ENCODE results near the gene COPS7B.
A peak's percentile ranks its signal among the peaks of the same experiment; 100 is the strongest.
"Not testable (repeated sequence)": the region's sequence is repeated elsewhere in the genome, so short reads cannot be mapped to it uniquely, and the experiment has no call there.

COPS7B gene

GRCh38 chr2:231786177-231786916, at the start of gene COPS7B:
Gene COPS7B, plus strand, starts transcription at chr2:231786445. Its CDS starts 2,126 bp downstream, at chr2:231788571.
- peak; percentile 92 for DNase-seq
- in situ Hi-C loops (cut with MboI; ENCODE audit: low pct_unique_long_range_greater_than_20kb, low sequenced_read_pairs), result no loop called here

GRCh38 chr2:231737761-231738160, 48.5 kb upstream of the COPS7B start:
- DNase-seq, result no peak
- in situ Hi-C loops (cut with MboI; ENCODE audit: low pct_unique_long_range_greater_than_20kb, low sequenced_read_pairs), result no loop called here

DNA sequence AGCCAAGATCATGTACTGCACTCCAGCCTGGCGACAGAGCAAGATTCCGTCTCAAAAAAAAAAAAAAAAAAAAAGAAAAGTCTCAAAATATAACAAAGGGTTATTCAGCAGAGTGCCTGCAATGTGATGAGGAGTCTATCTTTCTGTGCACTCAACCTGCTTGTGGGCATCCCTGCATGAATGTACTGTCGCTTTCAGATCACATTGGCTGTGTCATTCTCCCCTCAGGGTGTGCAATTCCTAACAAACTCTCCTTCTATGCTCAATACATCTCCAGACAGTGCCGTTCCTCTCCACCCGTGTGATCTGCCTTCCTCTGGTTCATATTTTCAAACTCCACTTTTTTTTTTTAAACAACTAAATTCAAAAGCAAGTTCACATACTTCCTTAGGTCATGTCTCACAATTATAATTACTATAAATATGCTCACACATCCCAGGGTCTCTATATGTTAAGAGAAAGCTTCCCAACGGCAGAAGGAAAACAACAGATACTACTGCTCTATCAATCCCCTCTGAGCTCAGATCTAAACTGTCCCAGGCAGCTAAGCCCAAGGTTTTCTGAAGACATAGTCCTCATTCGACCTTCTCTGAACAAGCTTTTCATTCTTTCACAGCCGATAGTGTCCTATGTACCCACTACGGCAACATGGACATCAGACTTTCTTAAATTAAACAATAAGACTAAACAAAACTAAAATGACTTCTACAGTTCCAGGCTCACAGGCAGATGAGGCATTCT, 42.7 kb upstream of the COPS7B start:
- no peak for DNase-seq
- in situ Hi-C loops (cut with MboI; ENCODE audit: low pct_unique_long_range_greater_than_20kb, low sequenced_read_pairs), result no loop called here

DNA sequence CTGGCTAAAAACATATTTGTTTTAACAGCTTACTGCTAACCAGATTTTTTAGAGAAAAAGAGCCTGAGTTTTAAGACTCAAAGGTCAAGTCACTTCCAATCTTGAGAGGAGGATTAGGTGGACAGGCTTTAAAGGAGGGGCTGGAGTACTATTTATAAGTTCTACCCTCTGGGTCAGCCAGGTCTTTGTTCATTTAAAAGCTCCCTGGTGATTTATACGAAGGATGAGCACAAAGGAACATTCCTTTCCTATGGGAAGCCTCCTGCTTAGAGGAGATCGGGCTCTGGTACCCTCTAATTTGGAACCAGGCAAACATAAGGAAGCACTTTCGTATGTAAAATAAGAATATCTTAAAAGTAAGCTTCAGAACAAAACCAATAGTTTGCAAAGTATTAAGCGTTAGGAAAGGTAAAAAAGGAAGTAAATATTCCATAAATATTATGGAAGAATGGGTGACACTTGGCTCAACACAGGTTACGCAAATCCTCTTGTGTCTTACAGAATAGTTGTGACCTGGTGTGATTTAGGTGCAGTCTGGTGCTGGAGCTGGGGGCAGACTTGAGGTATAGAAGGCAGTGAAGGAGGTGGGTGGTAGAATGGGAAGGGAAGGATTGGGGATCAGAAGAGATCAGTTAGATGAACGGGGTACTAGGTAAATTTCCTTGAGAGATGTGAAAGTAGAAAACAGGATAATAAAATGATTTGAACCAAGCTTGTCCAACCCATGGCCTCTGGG, 40.8 kb upstream of the COPS7B start:
- DNase-seq, result no peak

GRCh38 chr2:231748153-231748896, 37.9 kb upstream of the COPS7B start:
- in situ Hi-C loops (cut with MboI; ENCODE audit: low pct_unique_long_range_greater_than_20kb, low sequenced_read_pairs); DNase-seq: not testable (repeated sequence)

More for the DNA sequence above, 40.8 kb upstream of the COPS7B start:
- in situ Hi-C loops (cut with MboI; ENCODE audit: low pct_unique_long_range_greater_than_20kb, low sequenced_read_pairs), result no loop called here

DNA sequence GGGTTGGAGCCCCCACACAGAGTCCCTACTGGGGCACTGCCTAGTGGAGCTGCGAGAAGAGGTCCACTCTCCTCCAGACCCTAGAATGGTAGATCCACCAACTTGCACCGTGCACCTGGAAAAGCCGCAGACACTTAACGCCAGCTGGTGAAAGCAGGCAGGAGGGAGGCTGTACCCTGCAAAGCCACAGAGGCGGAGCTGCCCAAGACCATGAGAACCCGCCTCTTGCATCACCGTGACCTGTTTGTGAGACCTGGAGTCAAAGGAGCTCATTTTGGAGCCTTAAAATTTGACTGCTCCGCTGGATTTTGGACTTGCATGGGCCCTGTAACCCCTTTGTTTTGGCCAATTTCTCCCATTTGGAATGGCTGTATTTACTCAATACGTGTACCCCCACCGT, 37.2 kb upstream of the COPS7B start:
- DNase-seq; in situ Hi-C loops (cut with MboI; ENCODE audit: low pct_unique_long_range_greater_than_20kb, low sequenced_read_pairs): not testable (repeated sequence)

- DNase-seq, result no peak
- in situ Hi-C loops (cut with MboI; ENCODE audit: low pct_unique_long_range_greater_than_20kb, low sequenced_read_pairs), result no loop called here
Measured at GRCh38 chr2:231751042-231751815, 35.0 kb upstream of the COPS7B start.

DNA sequence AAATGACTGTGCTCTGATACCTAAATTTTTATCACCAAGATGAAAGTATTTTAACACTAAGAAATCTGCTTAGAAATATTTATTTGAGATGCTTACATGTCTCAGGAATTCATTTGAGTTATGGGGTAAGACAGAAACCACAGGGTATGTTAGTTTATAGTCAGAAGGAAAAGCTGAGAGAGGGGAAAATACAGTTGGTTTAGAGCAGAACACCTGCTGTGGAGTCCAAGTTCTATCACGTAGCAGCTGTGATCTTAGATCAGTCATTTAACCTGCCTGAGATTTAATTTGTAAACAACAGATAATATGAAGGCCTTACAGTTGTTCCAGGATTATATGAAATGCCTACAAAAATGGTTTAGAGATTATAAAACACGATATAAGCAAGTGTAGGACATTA, 34.2 kb upstream of the COPS7B start:
- no peak for DNase-seq
- in situ Hi-C loops (cut with MboI; ENCODE audit: low pct_unique_long_range_greater_than_20kb, low sequenced_read_pairs), result no loop called here

DNA sequence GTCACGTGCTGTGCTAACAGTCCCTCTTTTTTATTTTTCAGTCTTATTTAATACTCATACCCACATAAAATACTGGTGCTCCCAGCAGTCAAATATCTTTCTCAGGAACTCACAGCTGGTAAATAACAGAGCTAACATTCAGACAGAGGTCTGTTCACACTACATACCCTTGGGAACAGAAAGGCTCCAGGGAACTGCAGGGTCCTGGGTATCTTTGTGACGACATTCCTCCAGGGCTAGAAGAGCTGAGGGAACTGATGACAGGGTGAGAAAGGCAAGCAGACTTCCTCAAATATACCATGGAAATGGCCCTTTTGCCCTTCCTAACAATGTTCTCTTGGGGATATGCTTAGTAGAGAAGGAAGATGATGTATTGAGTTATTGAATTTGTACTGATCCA, 24.5 kb upstream of the COPS7B start:
- in situ Hi-C loops (cut with MboI; ENCODE audit: low pct_unique_long_range_greater_than_20kb, low sequenced_read_pairs), result no loop called here
- no peak for DNase-seq

GRCh38 chr2:231764124-231764523, 22.1 kb upstream of the COPS7B start:
- in situ Hi-C loops (cut with MboI; ENCODE audit: low pct_unique_long_range_greater_than_20kb, low sequenced_read_pairs), result no loop called here
- DNase-seq, result no peak

GRCh38 chr2:231764760-231765159, 21.5 kb upstream of the COPS7B start:
- no peak for DNase-seq
- in situ Hi-C loops (cut with MboI; ENCODE audit: low pct_unique_long_range_greater_than_20kb, low sequenced_read_pairs), result no loop called here

DNA sequence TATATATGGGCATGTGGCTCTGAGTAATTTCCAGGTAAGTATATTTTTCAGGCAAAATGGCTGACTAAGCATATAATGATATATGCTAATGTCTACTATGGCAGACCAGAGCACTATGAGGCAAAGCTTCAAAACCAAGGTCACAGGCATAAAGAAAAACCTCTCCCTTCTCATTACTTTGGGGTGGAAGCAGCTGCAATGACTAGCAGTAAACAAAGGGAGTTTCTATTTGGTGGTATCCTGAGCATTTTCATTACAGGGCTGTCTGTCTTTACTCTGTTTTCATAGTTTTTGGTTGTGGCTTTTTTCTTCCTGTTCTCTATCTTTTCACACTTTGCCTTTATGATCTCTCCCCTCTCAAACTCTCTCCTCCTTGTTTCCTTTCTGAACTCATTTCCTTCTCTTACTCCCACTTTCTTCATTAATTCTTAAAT, 20.7 kb upstream of the COPS7B start:
- in situ Hi-C loops (cut with MboI; ENCODE audit: low pct_unique_long_range_greater_than_20kb, low sequenced_read_pairs), result no loop called here
- DNase-seq, result peak; percentile 56

GRCh38 chr2:231769170-231770136, 16.8 kb upstream of the COPS7B start:
- no peak for DNase-seq

GRCh38 chr2:231780123-231780908, 5.9 kb upstream of the COPS7B start:
- DNase-seq, result peak; percentile 42
- in situ Hi-C loops (cut with MboI; ENCODE audit: low pct_unique_long_range_greater_than_20kb, low sequenced_read_pairs), result no loop called here

More at GRCh38 chr2:231769170-231770136, 16.8 kb upstream of the COPS7B start:
- in situ Hi-C loops (cut with MboI; ENCODE audit: low pct_unique_long_range_greater_than_20kb, low sequenced_read_pairs), result no loop called here

- in situ Hi-C loops (cut with MboI; ENCODE audit: low pct_unique_long_range_greater_than_20kb, low sequenced_read_pairs), result no loop called here
- peak; percentile 98 for DNase-seq
Measured at GRCh38 chr2:231780909-231781797, 5.1 kb upstream of the COPS7B start, which contains the start of gene PDE6D. Gene PDE6D, minus strand, starts transcription at chr2:231781282. Its CDS starts 168 bp downstream, at chr2:231781114.
